ENCODE measurements around the gene PROP1. TPM values are rescaled to one million over a fixed set of nuclear protein-coding genes. Genes with fewer than 3 reads are reported as not detected.

Gene PROP1
- polyA plus RNA-seq, 3 donors: not detected

GRCh38 chr5:177966839-177967166 is 29.2 kb downstream of the PROP1 start:
- 96% methylated on average over 4 of the region's 7 CpGs for WGBS (ENCODE audit: insufficient coverage)
- no peaks in the 10 kb centered on the region for H3K79me2 ChIP-seq (ENCODE audit: insufficient read depth, low read length)

GRCh38 chr5:177966009-177966838 is 29.8 kb downstream of the PROP1 start:
- no peak overlapping the region for H3K27ac ChIP-seq (ENCODE audit: low read depth in 1 of 2, low read length in 2 of 2)
- no peaks in the 10 kb centered on the region for H4K20me1 ChIP-seq (ENCODE audit: insufficient read depth, low read length)
- peaks cover 2 to 5% of the 10 kb centered on the region in 2 donors for H3K9me3 ChIP-seq (replicated peaks in 1 of 2; ENCODE audit: control insufficient read depth in 1 of 2, insufficient read depth in 1 of 2, low read length in 2 of 2)
- Mint-ChIP-seq H3K36me3 (no peaks in the 10 kb centered on the region), H3K9me3 (peaks cover under 1 to 7% (median under 1%) of the 10 kb centered on the region in 7 donors), H3K27ac (no peak overlapping the region), H3K4me1 (no peaks in the 10 kb centered on the region), H3K4me3 (peak overlapping the region in 1 of 2 donors; percentile 32), H3K27me3 (ENCODE audit: low read depth in 3 of 3) (peaks cover 16 to 25% (median 16%) of the 10 kb centered on the region in 3 donors)
- no peak overlapping the region for H3K9ac ChIP-seq (ENCODE audit: insufficient read depth, low read length, poor library complexity, severe bottlenecking)
- no peaks in the 10 kb centered on the region for H3K4me1 ChIP-seq (ENCODE audit: control insufficient read depth in 1 of 2, insufficient read depth in 2 of 2, low read length in 2 of 2)
- DNase-seq: no peak
- no peak overlapping the region for H3K4me3 ChIP-seq (replicated peaks in 1 of 3; ENCODE audit: low read depth in 2 of 3, low read length in 3 of 3)
- intact Hi-C loops (cut with micrococcal nuclease): no loop called here
- H3K4me2 ChIP-seq (replicated peaks; ENCODE audit: extremely low read depth, low read length, poor library complexity, severe bottlenecking): no peak overlapping the region
- no peaks in the 10 kb centered on the region for H3K36me3 ChIP-seq (replicated peaks in 1 of 2; ENCODE audit: control insufficient read depth in 1 of 2, insufficient read depth in 2 of 2, low read length in 2 of 2)
- H3K27me3 ChIP-seq (ENCODE audit: control insufficient read depth in 2 of 2, insufficient read depth in 2 of 2, low read length in 2 of 2): peaks cover 2 to 3% of the 10 kb centered on the region in 2 donors
- no peak for TF ChIP-seq CTCF (IDR thresholded peaks at IDR 0.05)
- H3K79me2 ChIP-seq (ENCODE audit: insufficient read depth, low read length): no peaks in the 10 kb centered on the region
- H2AFZ ChIP-seq (ENCODE audit: insufficient read depth, low read depth, low read length, poor library complexity, severe bottlenecking): no peak overlapping the region
- WGBS (ENCODE audit: insufficient coverage): 91% methylated on average over 14 of the region's 19 CpGs

More at GRCh38 chr5:177966839-177967166, 29.2 kb downstream of the PROP1 start:
- H3K9ac ChIP-seq (ENCODE audit: insufficient read depth, low read length, poor library complexity, severe bottlenecking): no peak overlapping the region
- Mint-ChIP-seq H3K27me3 (ENCODE audit: low read depth in 3 of 3) (peaks cover 16 to 28% (median 17%) of the 10 kb centered on the region in 3 donors), H3K4me1 (no peaks in the 10 kb centered on the region), H3K9me3 (peaks cover 0 to 2% (median 0%) of the 10 kb centered on the region in 7 donors), H3K4me3 (peak overlapping the region in 1 of 2 donors; percentile 32), H3K36me3 (no peaks in the 10 kb centered on the region), H3K27ac (no peak overlapping the region)
- no peaks in the 10 kb centered on the region for H3K36me3 ChIP-seq (replicated peaks in 1 of 2; ENCODE audit: control insufficient read depth in 1 of 2, insufficient read depth in 2 of 2, low read length in 2 of 2)
- intact Hi-C loops (cut with micrococcal nuclease): no loop called here
- no peak overlapping the region for H3K4me2 ChIP-seq (replicated peaks; ENCODE audit: extremely low read depth, low read length, poor library complexity, severe bottlenecking)
- no peak overlapping the region for H3K4me3 ChIP-seq (replicated peaks in 1 of 3; ENCODE audit: low read depth in 2 of 3, low read length in 3 of 3)
- TF ChIP-seq CTCF (IDR thresholded peaks at IDR 0.05): no peak
- H3K27me3 ChIP-seq (ENCODE audit: control insufficient read depth in 2 of 2, insufficient read depth in 2 of 2, low read length in 2 of 2): peaks cover 2 to 3% of the 10 kb centered on the region in 2 donors
- H3K9me3 ChIP-seq (replicated peaks in 1 of 2; ENCODE audit: control insufficient read depth in 1 of 2, insufficient read depth in 1 of 2, low read length in 2 of 2): no peaks in the 10 kb centered on the region
- no peak overlapping the region for H2AFZ ChIP-seq (ENCODE audit: insufficient read depth, low read depth, low read length, poor library complexity, severe bottlenecking)
- no peak overlapping the region for H3K27ac ChIP-seq (ENCODE audit: low read depth in 1 of 2, low read length in 2 of 2)
- H4K20me1 ChIP-seq (ENCODE audit: insufficient read depth, low read length): no peaks in the 10 kb centered on the region
- H3K4me1 ChIP-seq (ENCODE audit: control insufficient read depth in 1 of 2, insufficient read depth in 2 of 2, low read length in 2 of 2): no peaks in the 10 kb centered on the region
- DNase-seq: no peak

Data from CD14-positive monocyte (primary cell).